Immature natural killer cell (primary cell): ENCODE measurements around the gene EXOC8. TPM values are rescaled to one million over a fixed set of nuclear protein-coding genes. Genes with fewer than 3 reads are reported as not detected.

Source experiments
- DNase-seq, 3 donors: peaks; one replicate each; pipeline ENCODE4 v3.0.0; 2022; ENCODE audit warnings: mixed read lengths in 1 of 3
- H3K27ac Mint-ChIP-seq, 6 donors: one replicate each; pipeline ENCODE4 v1.8.0; 2020; ENCODE audit warnings: mixed read lengths in 6 of 6, mild to moderate bottlenecking in 5 of 6, inconsistent platforms in 4 of 6, moderate library complexity in 3 of 6
- H3K27me3 Mint-ChIP-seq, 3 donors: one replicate each; pipeline ENCODE4 v1.8.0; 2020 to 2021; ENCODE audit warnings: low read depth in 3 of 3, mild to moderate bottlenecking in 3 of 3, mixed read lengths in 3 of 3, moderate library complexity in 3 of 3, inconsistent platforms in 1 of 3
- H3K36me3 Mint-ChIP-seq, 3 donors: one replicate each; pipeline ENCODE4 v1.8.0; 2020; ENCODE audit warnings: mixed read lengths in 3 of 3, inconsistent platforms in 2 of 3, mild to moderate bottlenecking in 2 of 3
- H3K4me1 Mint-ChIP-seq, 2 donors: one replicate each; pipeline ENCODE4 v1.8.0; 2020; ENCODE audit warnings: inconsistent platforms in 2 of 2, mild to moderate bottlenecking in 2 of 2, mixed read lengths in 2 of 2, moderate library complexity in 1 of 2
- H3K4me3 Mint-ChIP-seq, 5 donors: one replicate each; pipeline ENCODE4 v1.8.0; 2020; ENCODE audit warnings: mild to moderate bottlenecking in 5 of 5, mixed read lengths in 5 of 5, inconsistent platforms in 3 of 5, moderate library complexity in 3 of 5
- H3K9me3 Mint-ChIP-seq, 6 donors: one replicate each; pipeline ENCODE4 v1.8.0; 2020; ENCODE audit warnings: mild to moderate bottlenecking in 6 of 6, mixed read lengths in 6 of 6, inconsistent platforms in 4 of 6, moderate library complexity in 3 of 6
- polyA plus RNA-seq, 3 donors: library from polyadenylated mRNA; unstranded; fragments of 300-500 nt; fragmentation: Illumina TruSeq; gene quantifications; one replicate each; pipeline ENCODE4 v1.2.3, GENCODE V29; 2021

Gene EXOC8
- polyA plus RNA-seq, 3 donors from 2014 or later: 1.6 to 2.6 (median 2.0) TPM

DNA sequence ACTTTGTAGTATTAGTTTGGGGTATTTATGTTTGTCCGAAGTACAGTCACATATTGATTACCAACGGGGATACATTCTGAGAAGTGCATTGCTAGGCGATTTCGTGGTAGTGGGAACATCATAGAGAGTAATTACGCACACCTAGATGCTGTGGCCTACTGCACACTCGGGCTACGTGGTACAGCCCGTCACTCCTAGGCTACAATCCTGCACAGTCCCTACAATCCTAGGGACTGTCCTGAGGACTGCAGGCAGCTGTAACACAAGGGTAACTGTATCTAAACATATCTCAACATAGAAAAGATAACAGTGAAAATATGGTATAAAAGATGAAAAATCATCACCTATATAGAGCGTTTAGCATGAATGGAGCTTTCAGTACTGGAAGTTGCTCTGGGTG is 18.6 kb downstream of the EXOC8 start:
- no peak for DNase-seq
- Mint-ChIP-seq H3K27me3 (peaks cover 0 to 2% (median 2%) of the 10 kb centered on the region in 3 donors), H3K4me3 (no peak overlapping the region), H3K27ac (no peak overlapping the region), H3K9me3 (no peaks in the 10 kb centered on the region), H3K4me1 (peaks cover 0 to 3% of the 10 kb centered on the region in 2 donors), H3K36me3 (no peaks in the 10 kb centered on the region)

DNA sequence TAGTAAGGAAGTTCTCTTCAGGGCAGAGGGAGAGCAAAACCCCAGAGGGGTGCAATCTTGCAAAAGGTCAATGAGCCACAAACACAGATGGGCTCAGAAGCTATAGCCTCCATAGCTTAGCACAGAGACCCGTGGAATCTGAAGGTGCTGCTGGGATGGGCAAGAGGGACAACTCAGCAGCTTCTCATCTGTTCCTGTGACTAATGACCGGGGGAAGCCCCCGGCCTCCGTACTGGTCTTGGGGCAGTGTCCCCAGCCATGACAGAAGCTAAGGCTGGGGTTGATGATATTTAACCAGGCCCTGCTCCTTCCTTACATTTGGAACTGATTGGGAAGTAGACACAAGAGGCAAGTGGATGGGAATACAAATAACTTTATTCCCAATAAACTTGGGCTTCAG is 19.1 kb downstream of the EXOC8 start:
- H3K36me3 Mint-ChIP-seq: no peaks in the 10 kb centered on the region
- H3K9me3 Mint-ChIP-seq: no peaks in the 10 kb centered on the region
- H3K27me3 Mint-ChIP-seq: peaks cover 0 to 2% (median 2%) of the 10 kb centered on the region in 3 donors
- no peak for DNase-seq
- no peak overlapping the region for H3K27ac Mint-ChIP-seq
- no peak overlapping the region for H3K4me3 Mint-ChIP-seq
- peaks cover 0 to 3% of the 10 kb centered on the region in 2 donors for H3K4me1 Mint-ChIP-seq

DNA sequence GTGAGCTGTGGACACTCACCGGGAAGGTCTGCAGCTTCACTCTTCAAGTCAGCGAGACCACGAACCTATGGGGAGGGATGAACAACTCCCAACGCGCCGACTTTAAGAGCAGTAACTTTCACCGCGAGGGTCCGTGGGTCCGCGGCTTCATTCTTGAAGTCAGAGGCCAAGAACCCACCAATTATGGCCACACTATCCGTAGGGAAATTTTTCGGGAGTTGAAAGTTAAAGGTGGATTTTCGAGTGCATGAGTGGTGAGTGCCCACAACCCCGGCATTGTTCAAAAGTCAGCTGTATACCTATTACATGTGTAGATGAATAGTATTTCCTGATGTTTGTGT is 19.7 kb downstream of the EXOC8 start:
- H3K27ac Mint-ChIP-seq: no peak overlapping the region
- H3K36me3 Mint-ChIP-seq: no peaks in the 10 kb centered on the region
- H3K9me3 Mint-ChIP-seq: no peaks in the 10 kb centered on the region
- no peak for DNase-seq
- H3K4me1 Mint-ChIP-seq: peaks cover 0 to 3% of the 10 kb centered on the region in 2 donors
- peaks cover 0 to 2% (median 0%) of the 10 kb centered on the region in 3 donors for H3K27me3 Mint-ChIP-seq
- no peak overlapping the region for H3K4me3 Mint-ChIP-seq

DNA sequence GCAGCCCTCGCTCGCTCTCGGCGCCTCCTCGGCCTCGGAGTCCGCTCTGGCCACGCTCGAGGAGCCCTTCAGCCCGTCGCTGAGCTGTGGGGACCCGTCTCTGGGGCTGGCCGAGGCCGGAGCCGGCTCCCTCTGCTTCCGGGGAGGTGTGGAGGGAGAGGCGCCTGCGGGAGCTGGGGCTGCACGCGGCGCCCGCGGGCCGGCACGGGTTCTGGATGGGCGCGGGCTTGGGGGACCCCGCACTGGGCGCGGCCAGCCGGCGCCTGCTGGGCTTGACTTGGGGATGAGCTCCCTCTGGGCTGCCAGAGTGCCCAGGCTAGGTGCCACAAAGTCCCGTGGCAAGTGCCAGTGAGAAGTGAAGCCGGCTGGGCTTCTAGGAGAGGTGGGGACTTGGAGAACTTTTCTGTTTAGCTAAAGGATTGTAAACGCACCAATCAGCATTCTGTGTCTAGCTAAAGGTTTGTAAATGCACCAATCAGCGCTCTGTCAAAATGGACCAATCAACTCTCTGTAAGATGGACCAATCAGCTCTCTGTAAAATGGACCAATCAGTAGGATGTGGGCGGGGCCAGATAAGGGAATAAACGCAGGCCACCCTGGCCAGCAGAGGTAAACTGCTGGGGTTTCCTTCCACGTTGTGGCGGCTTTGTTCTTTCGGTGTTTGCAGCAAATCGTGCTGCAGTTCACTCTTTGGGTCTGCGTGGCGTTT is 20.2 kb downstream of the EXOC8 start:
- peaks cover 0 to 2% (median 0%) of the 10 kb centered on the region in 3 donors for H3K27me3 Mint-ChIP-seq
- no peaks in the 10 kb centered on the region for H3K36me3 Mint-ChIP-seq
- no peaks in the 10 kb centered on the region for H3K9me3 Mint-ChIP-seq

DNA sequence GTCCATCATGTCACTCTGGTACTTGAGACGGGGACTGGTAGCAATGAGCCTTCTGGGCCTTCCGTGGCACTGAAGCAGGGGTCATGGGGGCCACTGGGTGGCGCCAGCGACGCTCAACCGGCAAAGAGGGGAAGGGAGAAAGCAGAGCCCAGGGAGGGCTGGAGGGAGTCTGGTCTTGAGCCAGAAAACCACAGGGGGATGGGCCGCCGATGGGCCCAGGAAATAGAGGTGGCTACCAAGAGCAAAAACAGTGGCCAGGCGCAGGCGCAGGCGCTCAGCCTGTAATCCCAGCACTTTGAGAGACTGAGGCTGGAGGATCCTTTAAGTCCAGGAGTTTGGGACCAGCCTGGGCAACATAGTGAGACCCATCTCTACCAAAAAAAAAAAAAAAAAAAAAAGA is 21.8 kb downstream of the EXOC8 start:
- peak overlapping the region in 1 of 6 donors; percentile 36 for H3K27ac Mint-ChIP-seq
- no peaks in the 10 kb centered on the region for H3K9me3 Mint-ChIP-seq
- H3K27me3 Mint-ChIP-seq: peaks cover 0 to 2% (median 2%) of the 10 kb centered on the region in 3 donors
- H3K36me3 Mint-ChIP-seq: no peaks in the 10 kb centered on the region
- H3K4me1 Mint-ChIP-seq: peaks cover 0 to 3% of the 10 kb centered on the region in 2 donors
- H3K4me3 Mint-ChIP-seq: no peak overlapping the region
- DNase-seq: peak in 1 of 3 donors; percentile 9

More for the DNA sequence above, 20.2 kb downstream of the EXOC8 start:
- H3K4me1 Mint-ChIP-seq: peaks cover 0 to 3% of the 10 kb centered on the region in 2 donors
- DNase-seq: no peak
- H3K27ac Mint-ChIP-seq: no peak overlapping the region
- no peak overlapping the region for H3K4me3 Mint-ChIP-seq

DNA sequence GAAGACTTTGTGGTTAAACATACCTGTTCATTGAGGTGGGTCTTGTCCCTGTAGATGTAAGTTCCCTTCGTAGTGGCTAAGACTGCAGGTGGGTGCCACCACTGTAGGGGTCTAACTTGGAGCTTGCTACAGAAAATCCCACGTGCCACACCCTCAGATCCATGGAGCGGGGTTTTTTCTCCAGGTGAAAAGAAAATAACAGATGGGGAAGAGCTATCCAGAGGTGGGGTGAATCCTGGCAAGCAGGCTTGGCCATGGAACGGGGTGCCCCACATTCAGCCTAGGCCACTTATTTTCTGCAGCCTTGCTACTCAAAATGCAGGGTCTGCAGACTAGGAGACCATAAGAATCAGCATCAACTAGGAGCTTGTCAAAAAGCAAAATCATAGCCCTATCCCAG is 24.0 kb downstream of the EXOC8 start:
- Mint-ChIP-seq H3K36me3 (no peaks in the 10 kb centered on the region), H3K27me3 (peaks cover 0 to 2% (median 2%) of the 10 kb centered on the region in 3 donors), H3K9me3 (no peaks in the 10 kb centered on the region), H3K4me1 (peaks cover 0 to 3% of the 10 kb centered on the region in 2 donors), H3K4me3 (no peak overlapping the region), H3K27ac (no peak overlapping the region)
- DNase-seq: no peak

DNA sequence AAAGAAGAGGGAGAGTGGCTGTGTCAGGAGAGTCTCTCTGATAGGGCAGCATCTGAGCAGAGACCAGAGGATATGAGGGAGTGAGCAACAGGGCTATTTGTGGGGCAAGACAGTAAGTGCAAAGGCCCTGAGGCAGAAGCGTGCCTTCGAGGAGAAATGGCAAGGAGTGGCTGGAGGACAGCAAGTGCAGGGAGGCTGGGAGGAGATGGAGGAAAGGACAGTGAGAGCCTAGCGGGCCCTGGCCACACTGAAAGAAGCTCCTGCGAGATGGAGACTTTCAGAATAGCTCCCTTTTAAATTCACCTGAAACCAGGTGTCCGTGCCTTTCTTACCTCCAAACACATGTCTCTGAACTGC is 25.2 kb downstream of the EXOC8 start:
- Mint-ChIP-seq H3K36me3 (no peaks in the 10 kb centered on the region), H3K4me3 (no peak overlapping the region), H3K4me1 (peaks cover 0 to 3% of the 10 kb centered on the region in 2 donors), H3K9me3 (no peaks in the 10 kb centered on the region), H3K27ac (no peak overlapping the region), H3K27me3 (peaks cover 0 to 2% (median 1%) of the 10 kb centered on the region in 3 donors)
- DNase-seq: no peak

DNA sequence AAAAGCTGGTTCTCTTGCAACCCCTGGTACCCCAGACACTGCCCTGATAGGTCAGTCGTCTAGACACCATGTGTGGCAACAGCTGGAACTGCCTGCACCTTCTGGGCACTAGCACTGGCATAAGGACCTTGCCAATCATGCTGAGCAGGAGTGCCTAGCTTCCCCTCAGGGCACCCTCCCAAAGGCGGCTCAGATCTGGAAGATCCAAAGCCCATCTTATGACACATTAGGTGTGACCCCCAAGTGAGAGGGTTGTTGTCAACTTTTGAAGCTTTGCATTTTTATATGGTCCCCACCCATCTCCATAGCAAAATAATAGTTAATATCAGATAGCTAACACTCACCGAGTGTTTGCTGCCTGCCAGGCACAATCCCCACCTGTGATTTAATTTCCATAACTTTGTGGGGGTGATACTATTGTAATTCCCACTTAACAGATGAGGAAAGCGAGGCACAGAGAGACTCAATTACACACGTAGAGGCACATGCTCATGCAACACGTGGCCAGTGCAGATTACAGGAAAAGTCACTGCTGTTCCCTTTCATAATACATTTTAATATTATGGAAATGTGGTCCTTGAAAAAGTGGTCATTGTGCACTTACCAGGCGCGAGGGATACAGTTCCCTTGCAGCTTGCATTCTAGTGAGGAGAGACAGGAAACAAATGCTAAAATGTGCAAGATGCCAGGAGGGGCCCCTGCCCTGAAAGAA is 25.8 kb downstream of the EXOC8 start:
- Mint-ChIP-seq H3K9me3 (no peaks in the 10 kb centered on the region), H3K4me1 (peaks cover 0 to 3% of the 10 kb centered on the region in 2 donors), H3K27me3 (peaks cover 0 to 2% (median 1%) of the 10 kb centered on the region in 3 donors), H3K27ac (no peak overlapping the region), H3K4me3 (no peak overlapping the region), H3K36me3 (no peaks in the 10 kb centered on the region)
- DNase-seq: no peak

DNA sequence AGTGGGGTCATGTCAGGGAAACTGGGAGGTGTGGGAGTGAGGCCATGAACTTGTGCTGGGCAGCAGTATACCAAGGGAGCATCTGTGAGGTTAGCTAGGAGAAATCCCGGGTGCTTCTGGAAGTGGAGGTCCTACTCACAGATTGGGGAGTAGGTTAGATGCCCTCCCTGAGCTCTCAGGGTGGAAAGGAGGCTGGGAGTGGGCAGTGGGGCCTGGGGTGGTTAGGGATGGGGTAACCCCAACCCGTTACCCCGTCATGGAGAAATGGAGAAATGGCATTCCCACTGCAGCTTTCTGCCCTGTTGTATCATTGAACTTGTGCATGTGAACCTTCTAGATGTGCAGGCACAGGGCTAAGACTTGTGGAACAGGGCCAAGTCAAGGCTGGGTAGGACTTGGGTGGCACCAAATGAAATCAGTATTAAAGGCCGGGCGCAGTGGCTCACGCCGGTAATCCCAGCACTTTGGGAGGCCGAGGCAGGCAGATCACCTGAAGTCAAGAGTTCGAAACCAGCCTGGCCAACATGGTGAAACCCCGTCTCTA is 27.2 kb downstream of the EXOC8 start:
- H3K4me3 Mint-ChIP-seq: no peak overlapping the region

DNA sequence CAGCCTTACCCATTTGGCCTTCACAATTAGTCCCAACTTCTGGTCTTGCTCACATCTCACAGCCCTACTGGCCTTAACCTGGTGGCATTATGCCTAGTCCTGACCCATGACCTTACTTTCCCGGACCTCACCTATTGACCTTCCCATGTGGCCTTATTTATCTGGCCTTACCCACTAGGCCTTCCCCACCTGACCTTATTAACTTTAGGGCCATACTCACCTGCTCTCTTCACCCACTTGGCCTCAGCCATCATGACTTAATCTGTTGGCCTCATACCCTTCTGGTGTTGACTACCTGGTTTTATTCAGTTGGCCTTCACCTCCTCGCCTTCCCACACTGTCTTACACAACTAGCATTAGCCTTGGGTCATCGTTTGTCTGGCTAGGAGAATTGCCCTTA is 35.7 kb downstream of the EXOC8 start:
- Mint-ChIP-seq H3K4me3 (no peak overlapping the region), H3K4me1 (no peaks in the 10 kb centered on the region), H3K27me3 (no peaks in the 10 kb centered on the region), H3K27ac (no peak overlapping the region), H3K9me3 (peaks cover 0 to 1% (median 0%) of the 10 kb centered on the region in 6 donors), H3K36me3 (no peaks in the 10 kb centered on the region)
- no peak for DNase-seq

More for the DNA sequence above, 27.2 kb downstream of the EXOC8 start:
- Mint-ChIP-seq H3K36me3 (no peaks in the 10 kb centered on the region), H3K27me3 (peaks cover 0 to 2% (median 0%) of the 10 kb centered on the region in 3 donors), H3K27ac (no peak overlapping the region), H3K4me1 (no peaks in the 10 kb centered on the region), H3K9me3 (no peaks in the 10 kb centered on the region)
- no peak for DNase-seq

DNA sequence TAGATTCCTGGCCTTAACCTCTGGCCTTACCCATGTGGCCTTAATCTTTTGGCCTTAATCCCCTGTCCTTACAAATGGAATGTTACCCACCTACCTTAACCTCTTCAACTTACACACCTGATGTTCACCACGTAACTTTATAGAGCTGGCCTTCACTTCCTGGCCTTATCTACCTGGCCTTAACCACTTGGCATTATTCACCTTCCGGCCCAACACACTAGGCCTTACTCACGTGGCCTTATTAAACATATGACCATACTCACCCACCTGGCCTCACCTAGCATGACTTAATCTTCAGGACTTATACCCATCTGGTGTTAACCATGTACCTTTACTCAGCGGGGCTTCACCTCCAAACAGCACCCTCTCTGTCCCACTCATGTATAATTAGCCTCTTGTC is 41.7 kb downstream of the EXOC8 start:
- no peak for DNase-seq
- Mint-ChIP-seq H3K4me1 (no peaks in the 10 kb centered on the region), H3K27me3 (peaks cover 0 to 1% (median 0%) of the 10 kb centered on the region in 3 donors), H3K9me3 (peaks cover 0 to 1% (median 0%) of the 10 kb centered on the region in 6 donors), H3K27ac (no peak overlapping the region), H3K36me3 (no peaks in the 10 kb centered on the region), H3K4me3 (no peak overlapping the region)

DNA sequence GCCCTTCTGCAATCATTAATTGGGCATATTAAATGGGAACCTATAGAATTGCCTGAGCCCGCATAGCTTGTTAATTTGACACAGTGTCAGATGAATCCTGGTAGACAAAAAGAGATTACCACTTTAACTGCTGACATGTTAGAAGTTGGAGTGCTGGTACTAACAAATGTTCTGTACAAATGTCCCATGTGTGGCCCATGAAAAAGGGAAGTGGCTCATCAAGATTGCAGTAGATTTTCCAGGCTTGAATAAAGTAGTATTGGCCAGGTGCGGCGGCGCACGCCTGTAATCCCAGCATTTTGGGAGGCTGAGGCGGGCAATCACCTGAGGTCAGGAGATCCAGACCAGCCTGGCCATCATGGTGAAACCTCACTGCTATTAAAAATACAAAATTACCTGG is 51.0 kb downstream of the EXOC8 start:
- Mint-ChIP-seq H3K27ac (no peak overlapping the region), H3K9me3 (no peaks in the 10 kb centered on the region), H3K4me3 (no peak overlapping the region), H3K4me1 (no peaks in the 10 kb centered on the region), H3K36me3 (no peaks in the 10 kb centered on the region), H3K27me3 (peaks cover 0 to 1% (median 0%) of the 10 kb centered on the region in 3 donors)
- no peak for DNase-seq

DNA sequence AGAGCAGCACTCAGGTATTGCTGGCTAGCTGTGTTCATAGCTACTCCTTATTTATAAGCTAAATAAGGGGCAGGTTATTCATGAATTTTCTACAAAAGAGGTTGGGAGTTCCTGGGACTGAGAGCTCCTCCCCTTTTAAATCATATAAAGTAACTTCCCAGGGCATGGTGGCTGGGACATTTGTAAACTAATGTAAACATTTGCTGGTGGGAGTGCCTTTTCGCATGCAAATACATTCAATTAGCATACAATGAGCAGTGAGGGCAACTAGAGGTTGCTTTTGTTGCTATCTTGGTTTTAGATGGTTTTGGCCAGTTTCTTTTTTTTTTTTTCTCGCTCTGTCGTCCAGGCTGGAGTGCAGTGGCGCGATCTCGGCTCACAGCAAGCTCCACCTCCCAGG is 53.2 kb downstream of the EXOC8 start:
- H3K27ac Mint-ChIP-seq: no peak overlapping the region
- DNase-seq: no peak
- H3K4me3 Mint-ChIP-seq: no peak overlapping the region
- H3K36me3 Mint-ChIP-seq: no peaks in the 10 kb centered on the region
- peaks cover 0 to 1% (median 0%) of the 10 kb centered on the region in 3 donors for H3K27me3 Mint-ChIP-seq
- H3K9me3 Mint-ChIP-seq: no peaks in the 10 kb centered on the region
- H3K4me1 Mint-ChIP-seq: no peaks in the 10 kb centered on the region
